ENCODE data around the gene QSOX2.

Gene QSOX2

GRCh38 chr9:136251264-136252115, 5.9 kb upstream of the QSOX2 start:
- no peak for DNase-seq (ENCODE audit: low spot score)

GRCh38 chr9:136250676-136251075, 5.1 kb upstream of the QSOX2 start:
- DNase-seq (ENCODE audit: low spot score), result no peak

GRCh38 chr9:136249877-136250559, 4.4 kb upstream of the QSOX2 start:
- no peak for DNase-seq (ENCODE audit: low spot score)

- DNase-seq (ENCODE audit: low spot score), result no peak
These were observed 3.6 kb upstream of the QSOX2 start for GRCh38 chr9:136248951-136249876.

- DNase-seq (ENCODE audit: low spot score), result no peak
These were observed 2.5 kb upstream of the QSOX2 start for GRCh38 chr9:136247947-136248637.

GRCh38 chr9:136247551-136247916, 1.9 kb upstream of the QSOX2 start:
- DNase-seq (ENCODE audit: low spot score), result no peak

- DNase-seq (ENCODE audit: low spot score), result no peak
These were observed 1.4 kb upstream of the QSOX2 start for GRCh38 chr9:136246849-136247550.

- no peak for DNase-seq (ENCODE audit: low spot score)
These were observed 718 bp downstream of the QSOX2 start for GRCh38 chr9:136244969-136245218.

GRCh38 chr9:136244122-136244968, 1.3 kb downstream of the QSOX2 start:
- peak; percentile 44 for DNase-seq (ENCODE audit: low spot score)

- no peak for DNase-seq (ENCODE audit: low spot score)
These were observed 2.0 kb downstream of the QSOX2 start for GRCh38 chr9:136243631-136244030.

- peak; percentile 24 for DNase-seq (ENCODE audit: low spot score)
These were observed 2.6 kb downstream of the QSOX2 start for GRCh38 chr9:136242918-136243525.

GRCh38 chr9:136242248-136242647, 3.4 kb downstream of the QSOX2 start:
- DNase-seq (ENCODE audit: low spot score), result no peak

- DNase-seq (ENCODE audit: low spot score), result no peak
These were observed 4.1 kb downstream of the QSOX2 start for GRCh38 chr9:136241542-136241941.

GRCh38 chr9:136240941-136241340, 4.7 kb downstream of the QSOX2 start:
- DNase-seq (ENCODE audit: low spot score), result no peak

GRCh38 chr9:136239983-136240330, 5.7 kb downstream of the QSOX2 start:
- no peak for DNase-seq (ENCODE audit: low spot score)

GRCh38 chr9:136239135-136239982, 6.3 kb downstream of the QSOX2 start:
- DNase-seq (ENCODE audit: low spot score), result no peak

GRCh38 chr9:136238342-136238732, 7.3 kb downstream of the QSOX2 start:
- DNase-seq (ENCODE audit: low spot score), result no peak

- no peak for DNase-seq (ENCODE audit: low spot score)
These were observed 7.9 kb downstream of the QSOX2 start for GRCh38 chr9:136237486-136238341.

Data from SW480 (cell line).